Measurements from ENCODE around the gene MATN1.

- TF ChIP-seq CTCF (conservative IDR thresholded peaks at IDR 0.05; ENCODE audit: low read length) (no peak), EZH2phosphoT487 (IDR thresholded peaks at IDR 0.05; ENCODE audit: borderline replicate concordance, low read depth, low read length) (no peak)
These were observed 30.3 kb upstream of the MATN1 start for GRCh38 chr1:30753660-30754123.

All from OCI-LY7 (cell line).